GM18519 (cell line): ENCODE measurements around the gene TEX19.

Source experiments
- ATAC-seq: cut with Tn5 transposase; IDR thresholded peaks from one replicate; pipeline ENCODE4 v1.9.1; 2021; ENCODE audit warnings: mild to moderate bottlenecking, moderate library complexity; ENCODE audit not compliant: unreplicated experiment, low FRiP score

The TEX19 gene

GRCh38 chr17:82320956-82321927, 37.8 kb upstream of the TEX19 start:
- no peak for ATAC-seq

- ATAC-seq = no peak
Observed at GRCh38 chr17:82321947-82322466, 37.0 kb upstream of the TEX19 start.

GRCh38 chr17:82322526-82323453, 36.3 kb upstream of the TEX19 start:
- ATAC-seq = no peak

GRCh38 chr17:82323514-82324234, 35.4 kb upstream of the TEX19 start:
- ATAC-seq = no peak

GRCh38 chr17:82324566-82325285, 34.3 kb upstream of the TEX19 start:
- ATAC-seq = no peak

- ATAC-seq = no peak
Observed at GRCh38 chr17:82325286-82326180, 33.5 kb upstream of the TEX19 start.

GRCh38 chr17:82327289-82327688, 31.8 kb upstream of the TEX19 start:
- ATAC-seq = no peak

- no peak for ATAC-seq
Observed at GRCh38 chr17:82327757-82328140, 31.3 kb upstream of the TEX19 start.

GRCh38 chr17:82328141-82328993, 30.7 kb upstream of the TEX19 start:
- ATAC-seq = no peak

- no peak for ATAC-seq
Observed at GRCh38 chr17:82328994-82329507, 30.0 kb upstream of the TEX19 start.

GRCh38 chr17:82329683-82330321, 29.2 kb upstream of the TEX19 start:
- ATAC-seq = no peak

GRCh38 chr17:82330322-82331239, 28.5 kb upstream of the TEX19 start:
- no peak for ATAC-seq

GRCh38 chr17:82331345-82331939, 27.6 kb upstream of the TEX19 start:
- no peak for ATAC-seq

GRCh38 chr17:82332669-82333278, 26.3 kb upstream of the TEX19 start:
- ATAC-seq = no peak
